ENCODE data around the gene TMEM232. TPM values are rescaled to one million over a fixed set of nuclear protein-coding genes. Genes with fewer than 3 reads are reported as not detected.

TMEM232 gene
- total and polyA plus RNA-seq, 2 of the 4 experiments (the other 2 are of a cell fraction), result 0.17 to 0.36 TPM

DNA sequence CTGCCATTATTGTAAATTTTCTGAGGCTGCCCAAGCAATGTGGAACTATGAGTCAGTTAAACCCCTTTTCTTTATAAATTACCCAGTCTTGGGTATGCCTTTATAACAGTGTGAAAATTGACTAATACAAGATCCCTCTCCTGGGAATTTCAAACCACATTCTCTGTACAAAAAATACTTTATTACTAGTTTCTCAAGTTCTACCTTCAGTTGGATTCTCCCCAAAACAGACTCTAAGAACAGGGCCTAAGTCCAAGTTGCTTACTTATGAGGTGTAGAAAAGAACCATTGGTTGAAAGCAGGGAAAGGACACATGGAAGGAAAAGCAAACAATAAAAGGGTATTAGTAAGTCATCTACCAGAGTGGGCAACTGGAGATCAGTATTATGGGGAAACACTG lies 343.2 kb downstream of the TMEM232 start:
- H2BK15ac ChIP-seq (ENCODE audit: low read depth, low read length), result no peak overlapping the region
- no peak overlapping the region for H3K14ac ChIP-seq (replicated peaks; ENCODE audit: low read depth, low read length)
- no peak overlapping the region for H2AK9ac ChIP-seq (replicated peaks; ENCODE audit: low read depth, low read length, poor library complexity)
- H3K56ac ChIP-seq (ENCODE audit: extremely low read depth, insufficient read depth, low read length), result no peak overlapping the region
- no peak overlapping the region for H2AK5ac ChIP-seq (ENCODE audit: low read depth, low read length)
- in situ Hi-C loops (cut with MboI; ENCODE audit: low sequenced_read_pairs) (no loop called here), intact Hi-C loops (cut with micrococcal nuclease) (no loop called here), dilution Hi-C loops (cut with HindIII; ENCODE audit: low sequenced_read_pairs, unreplicated experiment) (no loop called here)
- H3K9ac ChIP-seq (ENCODE audit: low read depth, low read length), result no peak overlapping the region
- no peak overlapping the region for H3K27ac ChIP-seq (ENCODE audit: insufficient read depth, low read length)
- ATAC-seq (ENCODE audit: low read depth) (no peak), DNase-seq (no peak)
- no peaks in the 10 kb centered on the region; the same call in 1 of the 2 replicates for H3K4me1 ChIP-seq (ENCODE audit: control insufficient read depth, insufficient read depth, low read length)
- no peak overlapping the region for H4K5ac ChIP-seq (ENCODE audit: low read depth, low read length)
- no peak overlapping the region for H3K4me2 ChIP-seq (ENCODE audit: low read depth, low read length)
- H4K91ac ChIP-seq (ENCODE audit: insufficient read depth, low read depth, low read length), result no peak overlapping the region
- no peak overlapping the region for H4K8ac ChIP-seq (ENCODE audit: low read depth in 2 of 2, low read length in 2 of 2)
- no peak for TF ChIP-seq RCOR1 (IDR thresholded peaks at IDR 0.05; ENCODE audit: insufficient replicate concordance, low read length)
- no peak for TF ChIP-seq CEBPB (IDR thresholded peaks at IDR 0.05; ENCODE audit: low read depth, low read length)
- TF ChIP-seq CTCF (conservative IDR thresholded peaks at IDR 0.05; ENCODE audit: low read depth, low read length), result no peak
- no peak for TF ChIP-seq MAZ (IDR thresholded peaks at IDR 0.05; ENCODE audit: borderline replicate concordance, low read depth, low read length)
- no peak for TF ChIP-seq RFX5 (IDR thresholded peaks at IDR 0.05; ENCODE audit: low read depth, low read length)
- no peak for TF ChIP-seq USF2 (IDR thresholded peaks at IDR 0.05; ENCODE audit: low read depth, low read length)
- no peak for TF ChIP-seq MXI1 (IDR thresholded peaks at IDR 0.05; ENCODE audit: borderline replicate concordance, low read depth, low read length)
- TF ChIP-seq CHD1 (IDR thresholded peaks at IDR 0.05; ENCODE audit: low read depth, low read length), result no peak
- no peak for TF ChIP-seq RAD21 (IDR thresholded peaks at IDR 0.05; ENCODE audit: low read length)
- TF ChIP-seq NFE2L2 (IDR thresholded peaks at IDR 0.05; ENCODE audit: low read depth, low read length), result no peak
- no peak for TF ChIP-seq SMC3 (IDR thresholded peaks at IDR 0.05; ENCODE audit: low read depth, low read length)
- TF ChIP-seq, protein P1, sequence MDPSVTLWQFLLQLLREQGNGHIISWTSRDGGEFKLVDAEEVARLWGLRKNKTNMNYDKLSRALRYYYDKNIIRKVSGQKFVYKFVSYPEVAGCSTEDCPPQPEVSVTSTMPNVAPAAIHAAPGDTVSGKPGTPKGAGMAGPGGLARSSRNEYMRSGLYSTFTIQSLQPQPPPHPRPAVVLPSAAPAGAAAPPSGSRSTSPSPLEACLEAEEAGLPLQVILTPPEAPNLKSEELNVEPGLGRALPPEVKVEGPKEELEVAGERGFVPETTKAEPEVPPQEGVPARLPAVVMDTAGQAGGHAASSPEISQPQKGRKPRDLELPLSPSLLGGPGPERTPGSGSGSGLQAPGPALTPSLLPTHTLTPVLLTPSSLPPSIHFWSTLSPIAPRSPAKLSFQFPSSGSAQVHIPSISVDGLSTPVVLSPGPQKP (IDR thresholded peaks at IDR 0.05; ENCODE audit: borderline replicate concordance, low read depth, low read length), result no peak
- TF ChIP-seq FOS (IDR thresholded peaks at IDR 0.05; ENCODE audit: low read depth, low read length), result no peak
- TF ChIP-seq BHLHE40 (IDR thresholded peaks at IDR 0.05; ENCODE audit: low read depth, low read length), result no peak
- no peak for TF ChIP-seq POLR2A (IDR thresholded peaks at IDR 0.05; ENCODE audit: low read depth, low read length)
- TF ChIP-seq MAFK (IDR thresholded peaks at IDR 0.05; ENCODE audit: low read depth, low read length), result no peak
- H4K20me1 ChIP-seq (ENCODE audit: insufficient read depth, low read length), result no peaks in the 10 kb centered on the region
- no peaks in the 10 kb centered on the region for H3K27me3 ChIP-seq (ENCODE audit: control insufficient read depth, insufficient read depth, low read length)
- H3K23ac ChIP-seq (ENCODE audit: low read depth, low read length), result no peak overlapping the region
- no peaks in the 10 kb centered on the region for H3K9me1 ChIP-seq (ENCODE audit: insufficient read depth, low read length)
- no peak overlapping the region for H3K4ac ChIP-seq (ENCODE audit: low read depth, low read length)
- ChIA-PET CTCF (no interaction called here), POLR2A (ENCODE audit: unreplicated experiment) (no interaction called here)
- no peak overlapping the region for H2BK120ac ChIP-seq (ENCODE audit: low read depth, low read length)
- H3K18ac ChIP-seq (ENCODE audit: low read depth, low read length), result no peak overlapping the region
- H3K36me3 ChIP-seq (ENCODE audit: control insufficient read depth, insufficient read depth, low read length), result no peaks in the 10 kb centered on the region
- no peak overlapping the region for H2BK5ac ChIP-seq (ENCODE audit: low read depth, low read length, poor library complexity, severe bottlenecking)
- no TSS peak for BruUV-seq (replicated peaks)
- no peak overlapping the region for H3K4me3 ChIP-seq (ENCODE audit: insufficient read depth, low read depth, low read length)
- no peak overlapping the region for H2AFZ ChIP-seq (replicated peaks; ENCODE audit: low read length, poor library complexity)
- H3K9me3 ChIP-seq (ENCODE audit: control insufficient read depth, insufficient read depth, low read length), result no peaks in the 10 kb centered on the region
- no peak overlapping the region for H2BK20ac ChIP-seq (ENCODE audit: low read depth, low read length)
- H3K79me1 ChIP-seq (ENCODE audit: low read depth in 1 of 2, low read length in 2 of 2), result no peaks in the 10 kb centered on the region
